ENCODE data around the gene FFAR1.

FFAR1 gene

DNA sequence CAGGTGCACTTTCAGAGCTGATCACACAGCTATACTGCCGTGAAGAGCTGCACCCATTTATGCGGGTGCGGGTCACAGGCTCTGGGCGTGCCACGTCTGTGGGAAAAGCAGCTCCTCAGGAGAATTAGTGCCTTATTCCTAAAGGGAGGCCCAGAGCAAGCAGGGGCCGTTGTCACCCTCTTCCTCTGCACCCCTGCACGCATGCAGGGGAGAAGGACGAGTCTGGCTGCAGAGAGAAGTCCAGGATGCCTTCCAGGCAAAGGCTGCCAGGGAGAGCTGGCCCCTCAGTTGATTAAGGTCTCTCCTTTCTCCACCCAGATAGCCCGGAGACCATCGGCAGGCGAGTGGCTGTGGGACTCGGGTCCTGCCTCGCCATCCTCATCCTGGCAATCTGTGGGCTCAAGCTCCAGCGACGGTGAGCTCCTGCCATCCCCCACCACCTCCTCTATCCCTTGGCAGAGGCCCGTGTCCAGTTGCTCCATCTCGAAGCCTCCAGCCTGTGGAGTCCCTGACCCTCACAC lies 3.1 kb upstream of the FFAR1 start:
- Histone ChIP-seq H3K9me3 (ENCODE audit: control insufficient read depth, low read length) (no peaks in the 10 kb centered on the region), H3K27me3 (replicated peaks; ENCODE audit: control insufficient read depth, insufficient read depth, low read length) (peaks cover 69% of the 10 kb centered on the region), H3K4me3 (ENCODE audit: low read length) (no peak overlapping the region), H3K4me1 (ENCODE audit: control insufficient read depth, insufficient read depth, low read length) (no peaks in the 10 kb centered on the region), H3K9ac (ENCODE audit: low read length) (no peak overlapping the region), H3K36me3 (ENCODE audit: control insufficient read depth, insufficient read depth, low read length, severe bottlenecking) (no peaks in the 10 kb centered on the region)
- no peak for DNase-seq (ENCODE audit: low read depth)

- Histone ChIP-seq H3K9me3 (ENCODE audit: control insufficient read depth, low read length) (no peaks in the 10 kb centered on the region), H3K27me3 (replicated peaks; ENCODE audit: control insufficient read depth, insufficient read depth, low read length) (peaks cover 62% of the 10 kb centered on the region), H3K4me1 (ENCODE audit: control insufficient read depth, insufficient read depth, low read length) (no peaks in the 10 kb centered on the region), H3K36me3 (ENCODE audit: control insufficient read depth, insufficient read depth, low read length, severe bottlenecking) (no peaks in the 10 kb centered on the region), H3K9ac (ENCODE audit: low read length) (no peak overlapping the region), H3K4me3 (ENCODE audit: low read length) (no peak overlapping the region)
- DNase-seq (ENCODE audit: low read depth), result no peak
Measured at GRCh38 chr19:35345671-35346111, 2.0 kb upstream of the FFAR1 start.

- no peak for DNase-seq (ENCODE audit: low read depth)
- Histone ChIP-seq H3K36me3 (ENCODE audit: control insufficient read depth, insufficient read depth, low read length, severe bottlenecking) (no peaks in the 10 kb centered on the region), H3K9me3 (ENCODE audit: control insufficient read depth, low read length) (no peaks in the 10 kb centered on the region), H3K27me3 (replicated peaks; ENCODE audit: control insufficient read depth, insufficient read depth, low read length) (peaks cover 55% of the 10 kb centered on the region), H3K9ac (ENCODE audit: low read length) (no peak overlapping the region), H3K4me3 (ENCODE audit: low read length) (no peak overlapping the region), H3K4me1 (ENCODE audit: control insufficient read depth, insufficient read depth, low read length) (no peaks in the 10 kb centered on the region)
Measured at GRCh38 chr19:35346193-35347052, 1.3 kb upstream of the FFAR1 start.

DNA sequence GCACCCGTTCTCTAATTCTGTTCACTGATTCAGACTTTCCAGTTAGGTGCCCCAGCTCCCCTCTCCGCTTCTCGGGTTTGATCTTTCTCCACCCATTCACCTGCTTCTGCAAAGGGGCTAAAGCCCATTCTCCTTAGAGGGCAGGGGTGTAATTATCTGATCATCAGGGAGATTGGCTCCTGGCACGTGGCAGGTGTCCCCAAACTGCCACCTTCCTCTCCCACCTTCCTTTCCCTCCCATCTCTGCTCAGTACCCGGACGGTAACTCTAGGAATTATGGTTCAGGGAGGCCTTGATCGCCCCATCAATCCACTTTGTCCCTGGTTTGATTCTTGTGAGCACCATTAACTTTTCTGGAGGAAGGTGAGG lies 212 bp downstream of the FFAR1 start:
- DNase-seq (ENCODE audit: low read depth), result no peak

GRCh38 chr19:35348911-35349611 lies 1.4 kb downstream of the FFAR1 start:
- H3K27me3 ChIP-seq (replicated peaks; ENCODE audit: control insufficient read depth, insufficient read depth, low read length), result peaks cover 47% of the 10 kb centered on the region
- H3K4me1 ChIP-seq (ENCODE audit: control insufficient read depth, insufficient read depth, low read length), result peaks cover 10% of the 10 kb centered on the region
- H3K4me3 ChIP-seq (ENCODE audit: low read length), result no peak overlapping the region
- no peaks in the 10 kb centered on the region for H3K9me3 ChIP-seq (ENCODE audit: control insufficient read depth, low read length)
- no peak overlapping the region for H3K9ac ChIP-seq (ENCODE audit: low read length)
- no peaks in the 10 kb centered on the region for H3K36me3 ChIP-seq (ENCODE audit: control insufficient read depth, insufficient read depth, low read length, severe bottlenecking)
- DNase-seq (ENCODE audit: low read depth), result no peak

More for the DNA sequence above, 212 bp downstream of the FFAR1 start:
- Histone ChIP-seq H3K4me3 (ENCODE audit: low read length) (no peak overlapping the region), H3K36me3 (ENCODE audit: control insufficient read depth, insufficient read depth, low read length, severe bottlenecking) (no peaks in the 10 kb centered on the region), H3K9ac (ENCODE audit: low read length) (no peak overlapping the region), H3K27me3 (replicated peaks; ENCODE audit: control insufficient read depth, insufficient read depth, low read length) (peaks cover 47% of the 10 kb centered on the region), H3K4me1 (ENCODE audit: control insufficient read depth, insufficient read depth, low read length) (no peaks in the 10 kb centered on the region), H3K9me3 (ENCODE audit: control insufficient read depth, low read length) (no peaks in the 10 kb centered on the region)

DNA sequence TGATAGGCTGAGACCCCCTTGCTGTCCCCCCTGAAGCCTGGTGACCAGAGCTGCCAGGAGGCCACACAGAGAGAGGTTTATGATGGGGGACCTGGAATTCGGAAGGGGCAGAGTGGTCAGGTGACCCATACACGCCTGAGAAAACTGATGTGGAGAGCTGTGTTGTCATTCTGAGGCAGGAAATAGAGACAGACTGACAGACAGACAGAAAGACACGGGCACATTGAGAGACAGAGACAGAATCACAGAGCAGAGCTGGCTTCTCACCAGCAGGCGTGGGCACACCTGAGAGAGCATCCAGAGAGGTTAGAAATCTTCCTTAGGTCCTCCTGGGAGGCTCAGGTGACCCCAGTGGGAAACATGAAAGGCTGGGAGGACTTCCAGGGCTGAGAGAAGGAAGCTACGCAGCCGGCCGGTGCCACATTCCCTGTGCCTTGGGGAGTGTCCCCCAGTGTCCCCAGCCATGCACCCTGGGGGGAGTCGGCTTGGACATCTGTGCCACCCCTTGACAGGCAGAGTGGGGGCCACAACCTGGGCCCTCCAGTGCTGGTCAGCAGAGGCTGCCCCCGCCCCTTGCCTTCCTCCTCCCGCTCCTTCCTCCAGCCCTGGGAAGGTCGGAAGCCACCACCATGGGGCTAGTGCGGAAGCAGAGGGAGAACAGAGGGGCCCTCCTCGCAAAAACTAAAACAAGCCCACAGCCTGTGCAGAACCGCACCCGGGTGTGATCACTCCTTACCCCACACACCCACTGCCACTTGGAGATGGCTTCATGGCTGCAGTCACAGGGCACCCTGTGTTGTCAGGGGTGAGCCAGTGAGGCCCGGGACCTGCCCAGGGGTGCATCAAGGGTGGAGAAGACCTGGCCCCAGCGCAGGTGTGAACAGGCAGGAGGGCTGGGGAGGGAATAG lies 2.2 kb downstream of the FFAR1 start:
- Histone ChIP-seq H3K4me3 (ENCODE audit: low read length) (no peak overlapping the region), H3K27me3 (replicated peaks; ENCODE audit: control insufficient read depth, insufficient read depth, low read length) (peaks cover 47% of the 10 kb centered on the region), H3K4me1 (ENCODE audit: control insufficient read depth, insufficient read depth, low read length) (peaks cover 18% of the 10 kb centered on the region), H3K9me3 (ENCODE audit: control insufficient read depth, low read length) (no peaks in the 10 kb centered on the region), H3K9ac (ENCODE audit: low read length) (no peak overlapping the region), H3K36me3 (ENCODE audit: control insufficient read depth, insufficient read depth, low read length, severe bottlenecking) (no peaks in the 10 kb centered on the region)
- DNase-seq (ENCODE audit: low read depth), result no peak

DNA sequence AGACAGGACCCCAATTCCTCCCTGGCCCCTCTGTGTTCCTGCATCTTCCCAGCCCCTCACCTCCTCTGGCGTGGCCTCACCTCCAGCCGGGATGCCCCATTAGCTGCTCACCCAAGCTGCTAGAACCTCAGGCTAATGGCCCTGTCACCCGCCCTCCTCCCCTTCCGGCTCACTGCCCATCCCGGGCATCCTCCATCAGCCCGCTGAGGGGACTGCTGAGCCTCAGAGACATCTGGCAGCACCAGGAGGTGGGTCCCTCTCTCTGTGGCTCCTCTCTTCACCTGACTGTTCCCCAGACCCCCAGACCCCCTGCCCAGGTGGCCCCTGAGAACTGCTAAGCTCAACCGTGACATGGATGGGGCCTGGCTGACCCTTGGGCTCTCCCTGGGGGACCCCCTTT lies 2.9 kb downstream of the FFAR1 start:
- DNase-seq (ENCODE audit: low read depth), result no peak
- H3K36me3 ChIP-seq (ENCODE audit: control insufficient read depth, insufficient read depth, low read length, severe bottlenecking), result no peaks in the 10 kb centered on the region
- H3K9me3 ChIP-seq (ENCODE audit: control insufficient read depth, low read length), result no peaks in the 10 kb centered on the region
- H3K4me1 ChIP-seq (ENCODE audit: control insufficient read depth, insufficient read depth, low read length), result peaks cover 25% of the 10 kb centered on the region
- H3K9ac ChIP-seq (ENCODE audit: low read length), result no peak overlapping the region
- peaks cover 44% of the 10 kb centered on the region for H3K27me3 ChIP-seq (replicated peaks; ENCODE audit: control insufficient read depth, insufficient read depth, low read length)
- H3K4me3 ChIP-seq (ENCODE audit: low read length), result no peak overlapping the region

DNA sequence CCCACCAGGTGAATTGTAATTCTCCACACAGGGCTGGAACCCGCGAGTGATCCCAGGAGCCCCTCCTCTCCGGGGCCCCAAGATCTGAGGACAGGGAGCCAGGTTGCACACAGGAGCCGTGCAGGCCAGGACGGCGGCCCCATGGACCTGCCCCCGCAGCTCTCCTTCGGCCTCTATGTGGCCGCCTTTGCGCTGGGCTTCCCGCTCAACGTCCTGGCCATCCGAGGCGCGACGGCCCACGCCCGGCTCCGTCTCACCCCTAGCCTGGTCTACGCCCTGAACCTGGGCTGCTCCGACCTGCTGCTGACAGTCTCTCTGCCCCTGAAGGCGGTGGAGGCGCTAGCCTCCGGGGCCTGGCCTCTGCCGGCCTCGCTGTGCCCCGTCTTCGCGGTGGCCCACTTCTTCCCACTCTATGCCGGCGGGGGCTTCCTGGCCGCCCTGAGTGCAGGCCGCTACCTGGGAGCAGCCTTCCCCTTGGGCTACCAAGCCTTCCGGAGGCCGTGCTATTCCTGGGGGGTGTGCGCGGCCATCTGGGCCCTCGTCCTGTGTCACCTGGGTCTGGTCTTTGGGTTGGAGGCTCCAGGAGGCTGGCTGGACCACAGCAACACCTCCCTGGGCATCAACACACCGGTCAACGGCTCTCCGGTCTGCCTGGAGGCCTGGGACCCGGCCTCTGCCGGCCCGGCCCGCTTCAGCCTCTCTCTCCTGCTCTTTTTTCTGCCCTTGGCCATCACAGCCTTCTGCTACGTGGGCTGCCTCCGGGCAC lies 3.9 kb downstream of the FFAR1 start:
- Histone ChIP-seq H3K9me3 (ENCODE audit: control insufficient read depth, low read length) (no peaks in the 10 kb centered on the region), H3K4me3 (ENCODE audit: low read length) (no peak overlapping the region), H3K36me3 (ENCODE audit: control insufficient read depth, insufficient read depth, low read length, severe bottlenecking) (no peaks in the 10 kb centered on the region), H3K9ac (ENCODE audit: low read length) (no peak overlapping the region), H3K27me3 (replicated peaks; ENCODE audit: control insufficient read depth, insufficient read depth, low read length) (peaks cover 34% of the 10 kb centered on the region), H3K4me1 (ENCODE audit: control insufficient read depth, insufficient read depth, low read length) (peaks cover 35% of the 10 kb centered on the region)
- no peak for DNase-seq (ENCODE audit: low read depth)

GRCh38 chr19:35352177-35352447 lies 4.4 kb downstream of the FFAR1 start:
- H3K9me3 ChIP-seq (ENCODE audit: control insufficient read depth, low read length), result no peaks in the 10 kb centered on the region
- H3K36me3 ChIP-seq (ENCODE audit: control insufficient read depth, insufficient read depth, low read length, severe bottlenecking), result no peaks in the 10 kb centered on the region
- DNase-seq (ENCODE audit: low read depth), result no peak
- no peak overlapping the region for H3K9ac ChIP-seq (ENCODE audit: low read length)
- no peak overlapping the region for H3K4me3 ChIP-seq (ENCODE audit: low read length)
- H3K27me3 ChIP-seq (replicated peaks; ENCODE audit: control insufficient read depth, insufficient read depth, low read length), result peaks cover 29% of the 10 kb centered on the region
- peaks cover 37% of the 10 kb centered on the region for H3K4me1 ChIP-seq (ENCODE audit: control insufficient read depth, insufficient read depth, low read length)

DNA sequence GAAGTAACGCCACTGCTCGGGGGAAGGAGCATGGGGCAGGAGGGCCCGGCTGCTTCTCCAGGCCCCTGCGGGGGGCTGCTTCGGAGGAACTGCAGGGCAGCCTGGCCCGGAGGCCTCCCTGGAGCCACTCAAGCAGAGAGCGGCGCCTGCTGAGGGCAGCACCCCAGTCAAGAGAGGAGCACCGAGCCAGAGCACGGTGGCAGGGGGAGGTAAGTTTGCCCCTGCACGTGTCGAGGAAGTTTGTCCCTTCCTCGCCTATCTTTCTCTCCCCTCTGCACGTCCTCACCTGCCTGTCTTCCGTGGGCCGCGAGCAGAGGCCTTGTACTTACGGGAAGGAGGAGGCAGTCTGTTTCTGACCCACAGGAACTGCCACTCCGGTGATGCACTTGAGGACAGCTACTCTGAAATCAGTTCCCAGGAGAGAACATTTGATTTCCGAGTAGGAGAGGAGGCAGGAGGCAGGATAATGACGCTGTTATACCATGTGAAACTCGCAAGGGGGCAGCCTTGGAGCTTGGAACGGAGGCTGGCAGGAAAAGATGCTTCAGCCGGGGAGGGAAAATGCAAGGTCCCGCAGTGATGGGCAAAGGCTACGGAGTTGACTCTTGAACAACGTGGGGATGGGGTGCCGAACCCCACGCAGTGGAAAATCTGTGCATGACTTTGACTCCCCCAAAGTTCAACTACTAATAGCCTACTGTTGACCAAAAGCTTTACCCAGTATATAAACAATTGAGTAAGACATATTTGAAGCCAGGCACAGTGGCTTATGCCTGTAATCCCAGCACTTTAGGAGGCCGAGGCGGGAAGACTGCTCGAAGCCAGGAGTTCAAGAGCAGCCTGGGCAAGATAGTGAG lies 5.0 kb downstream of the FFAR1 start:
- no peak overlapping the region for H3K4me3 ChIP-seq (ENCODE audit: low read length)
- H3K36me3 ChIP-seq (ENCODE audit: control insufficient read depth, insufficient read depth, low read length, severe bottlenecking), result no peaks in the 10 kb centered on the region
- no peaks in the 10 kb centered on the region for H3K9me3 ChIP-seq (ENCODE audit: control insufficient read depth, low read length)
- peak overlapping the region; percentile 50 for H3K9ac ChIP-seq (ENCODE audit: low read length)
- DNase-seq (ENCODE audit: low read depth), result peak; percentile 86
- peaks cover 23% of the 10 kb centered on the region for H3K27me3 ChIP-seq (replicated peaks; ENCODE audit: control insufficient read depth, insufficient read depth, low read length)
- H3K4me1 ChIP-seq (ENCODE audit: control insufficient read depth, insufficient read depth, low read length), result peaks cover 39% of the 10 kb centered on the region

All from adipocyte (in vitro differentiated cells).